Liver (tissue), 3 donors: ENCODE data around the gene MZT2B.
"Not testable (repeated sequence)": the region's sequence is repeated elsewhere in the genome, so short reads cannot be mapped to it uniquely, and the experiment has no call there.

ENCODE experiments used
- EGR1 ChIP-seq, 2 donors: IDR thresholded peaks; 2 replicates each; pipeline ENCODE4 v1.6.1; 2016 to 2018; ENCODE audit warnings: antibody characterized with exemption in 2 of 2, low read depth in 2 of 2
- GABPA ChIP-seq, 2 donors: IDR thresholded peaks in 1 of 2; conservative IDR thresholded peaks in 1 of 2; 2 replicates each; pipeline ENCODE4 v1.6.1; 2016; ENCODE audit warnings: antibody characterized with exemption in 2 of 2, mild to moderate bottlenecking in 1 of 2, moderate library complexity in 1 of 2
- RAD21 ChIP-seq, 2 donors: IDR thresholded peaks; 2 replicates each; pipeline ENCODE4 v1.6.1; 2016; ENCODE audit warnings: antibody characterized with exemption in 2 of 2, mild to moderate bottlenecking in 2 of 2
- SP1 ChIP-seq: IDR thresholded peaks from 2 replicates; pipeline ENCODE4 v1.6.1; 2018; ENCODE audit warnings: antibody characterized with exemption, mild to moderate bottlenecking
- YY1 ChIP-seq: IDR thresholded peaks from 2 replicates; pipeline ENCODE4 v1.6.1; 2016; ENCODE audit warnings: antibody characterized with exemption, mild to moderate bottlenecking
- TF ChIP-seq, protein P1 (sequence below): IDR thresholded peaks from 2 replicates; pipeline ENCODE4 v1.6.1; 2016; ENCODE audit warnings: antibody characterized with exemption
- TF ChIP-seq, protein P2 (sequence below): fragments of 150-350 bp; IDR thresholded peaks from 2 replicates; pipeline ENCODE4 v1.5.1; 2017; ENCODE audit warnings: improper control_type of control experiment, low read depth, low read length; ENCODE audit not compliant: missing input control
- TF ChIP-seq, protein P3 (sequence below): IDR thresholded peaks from 2 replicates; pipeline ENCODE4 v1.6.1; 2016; ENCODE audit warnings: antibody characterized with exemption, mild to moderate bottlenecking
- donor health status: healthy.
- donor health status: healthy.

DNA sequence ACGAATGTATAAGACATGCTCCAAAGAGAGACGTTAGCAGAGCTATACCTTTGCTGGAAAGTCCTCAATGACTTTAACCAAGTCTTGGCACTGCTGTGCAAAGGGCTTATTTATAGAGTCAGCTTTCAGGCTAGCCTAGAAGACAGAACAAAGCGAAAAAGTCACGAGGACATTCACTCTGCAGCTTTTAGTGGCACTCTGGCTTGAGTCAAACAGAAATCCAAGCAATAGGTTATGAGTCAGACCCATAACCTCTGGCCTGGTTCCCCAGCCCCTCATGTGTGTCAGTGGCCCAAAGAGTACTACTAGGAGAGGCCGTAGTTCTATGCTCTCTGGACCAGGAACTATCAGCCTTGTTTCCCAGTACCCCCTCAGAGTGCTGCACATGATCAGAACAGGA, 7.2 kb upstream of the MZT2B start:
- TF ChIP-seq, protein P1, sequence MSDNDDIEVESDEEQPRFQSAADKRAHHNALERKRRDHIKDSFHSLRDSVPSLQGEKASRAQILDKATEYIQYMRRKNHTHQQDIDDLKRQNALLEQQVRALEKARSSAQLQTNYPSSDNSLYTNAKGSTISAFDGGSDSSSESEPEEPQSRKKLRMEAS: not testable (repeated sequence)
- not testable (repeated sequence) for TF ChIP-seq GABPA (IDR thresholded peaks at IDR 0.05 in 1 of 2, conservative IDR thresholded peaks at IDR 0.05 in 1 of 2); SP1; EGR1 (IDR thresholded peaks at IDR 0.05; ENCODE audit: low read depth in 2 of 2); YY1; RAD21 (IDR thresholded peaks at IDR 0.05)
- TF ChIP-seq, protein P2, sequence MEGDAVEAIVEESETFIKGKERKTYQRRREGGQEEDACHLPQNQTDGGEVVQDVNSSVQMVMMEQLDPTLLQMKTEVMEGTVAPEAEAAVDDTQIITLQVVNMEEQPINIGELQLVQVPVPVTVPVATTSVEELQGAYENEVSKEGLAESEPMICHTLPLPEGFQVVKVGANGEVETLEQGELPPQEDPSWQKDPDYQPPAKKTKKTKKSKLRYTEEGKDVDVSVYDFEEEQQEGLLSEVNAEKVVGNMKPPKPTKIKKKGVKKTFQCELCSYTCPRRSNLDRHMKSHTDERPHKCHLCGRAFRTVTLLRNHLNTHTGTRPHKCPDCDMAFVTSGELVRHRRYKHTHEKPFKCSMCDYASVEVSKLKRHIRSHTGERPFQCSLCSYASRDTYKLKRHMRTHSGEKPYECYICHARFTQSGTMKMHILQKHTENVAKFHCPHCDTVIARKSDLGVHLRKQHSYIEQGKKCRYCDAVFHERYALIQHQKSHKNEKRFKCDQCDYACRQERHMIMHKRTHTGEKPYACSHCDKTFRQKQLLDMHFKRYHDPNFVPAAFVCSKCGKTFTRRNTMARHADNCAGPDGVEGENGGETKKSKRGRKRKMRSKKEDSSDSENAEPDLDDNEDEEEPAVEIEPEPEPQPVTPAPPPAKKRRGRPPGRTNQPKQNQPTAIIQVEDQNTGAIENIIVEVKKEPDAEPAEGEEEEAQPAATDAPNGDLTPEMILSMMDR: not testable (repeated sequence)
- TF ChIP-seq, protein P3, sequence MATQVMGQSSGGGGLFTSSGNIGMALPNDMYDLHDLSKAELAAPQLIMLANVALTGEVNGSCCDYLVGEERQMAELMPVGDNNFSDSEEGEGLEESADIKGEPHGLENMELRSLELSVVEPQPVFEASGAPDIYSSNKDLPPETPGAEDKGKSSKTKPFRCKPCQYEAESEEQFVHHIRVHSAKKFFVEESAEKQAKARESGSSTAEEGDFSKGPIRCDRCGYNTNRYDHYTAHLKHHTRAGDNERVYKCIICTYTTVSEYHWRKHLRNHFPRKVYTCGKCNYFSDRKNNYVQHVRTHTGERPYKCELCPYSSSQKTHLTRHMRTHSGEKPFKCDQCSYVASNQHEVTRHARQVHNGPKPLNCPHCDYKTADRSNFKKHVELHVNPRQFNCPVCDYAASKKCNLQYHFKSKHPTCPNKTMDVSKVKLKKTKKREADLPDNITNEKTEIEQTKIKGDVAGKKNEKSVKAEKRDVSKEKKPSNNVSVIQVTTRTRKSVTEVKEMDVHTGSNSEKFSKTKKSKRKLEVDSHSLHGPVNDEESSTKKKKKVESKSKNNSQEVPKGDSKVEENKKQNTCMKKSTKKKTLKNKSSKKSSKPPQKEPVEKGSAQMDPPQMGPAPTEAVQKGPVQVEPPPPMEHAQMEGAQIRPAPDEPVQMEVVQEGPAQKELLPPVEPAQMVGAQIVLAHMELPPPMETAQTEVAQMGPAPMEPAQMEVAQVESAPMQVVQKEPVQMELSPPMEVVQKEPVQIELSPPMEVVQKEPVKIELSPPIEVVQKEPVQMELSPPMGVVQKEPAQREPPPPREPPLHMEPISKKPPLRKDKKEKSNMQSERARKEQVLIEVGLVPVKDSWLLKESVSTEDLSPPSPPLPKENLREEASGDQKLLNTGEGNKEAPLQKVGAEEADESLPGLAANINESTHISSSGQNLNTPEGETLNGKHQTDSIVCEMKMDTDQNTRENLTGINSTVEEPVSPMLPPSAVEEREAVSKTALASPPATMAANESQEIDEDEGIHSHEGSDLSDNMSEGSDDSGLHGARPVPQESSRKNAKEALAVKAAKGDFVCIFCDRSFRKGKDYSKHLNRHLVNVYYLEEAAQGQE: not testable (repeated sequence)
